Measurements from ENCODE around the gene TRMT112. TPM values are rescaled to one million over a fixed set of nuclear protein-coding genes. Genes with fewer than 3 reads are reported as not detected.
"Not testable (repeated sequence)": the region's sequence is repeated elsewhere in the genome, so short reads cannot be mapped to it uniquely, and the experiment has no call there.

TRMT112 gene
- total RNA-seq, 3 donors from 2014 or later: 206 to 266 (median 262) TPM

DNA sequence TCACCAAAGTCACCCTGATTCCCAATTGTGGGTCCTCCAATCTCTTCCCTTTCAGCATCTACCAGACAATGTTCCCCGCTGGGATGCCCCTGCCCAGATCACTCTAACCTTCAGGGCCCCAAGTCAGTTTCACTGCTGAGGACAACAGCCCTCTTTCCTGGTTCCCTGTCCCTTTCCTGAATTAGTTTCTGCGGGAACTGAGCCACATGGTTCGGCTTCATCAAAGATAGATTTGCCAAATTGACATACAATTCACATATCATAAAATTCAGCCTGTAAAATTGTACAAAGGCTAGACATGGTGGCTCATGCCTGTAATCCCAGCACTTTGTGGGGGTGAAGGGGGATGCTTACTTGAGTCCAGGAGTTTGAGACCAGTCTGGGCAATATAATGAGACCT is 10.6 kb upstream of the TRMT112 start:
- intact Hi-C loops (cut with DNase I; ENCODE audit: low total_unique reads): no loop called here
- TF ChIP-seq POLR2AphosphoS5 (IDR thresholded peaks at IDR 0.05): no peak
- TF ChIP-seq, protein P1, sequence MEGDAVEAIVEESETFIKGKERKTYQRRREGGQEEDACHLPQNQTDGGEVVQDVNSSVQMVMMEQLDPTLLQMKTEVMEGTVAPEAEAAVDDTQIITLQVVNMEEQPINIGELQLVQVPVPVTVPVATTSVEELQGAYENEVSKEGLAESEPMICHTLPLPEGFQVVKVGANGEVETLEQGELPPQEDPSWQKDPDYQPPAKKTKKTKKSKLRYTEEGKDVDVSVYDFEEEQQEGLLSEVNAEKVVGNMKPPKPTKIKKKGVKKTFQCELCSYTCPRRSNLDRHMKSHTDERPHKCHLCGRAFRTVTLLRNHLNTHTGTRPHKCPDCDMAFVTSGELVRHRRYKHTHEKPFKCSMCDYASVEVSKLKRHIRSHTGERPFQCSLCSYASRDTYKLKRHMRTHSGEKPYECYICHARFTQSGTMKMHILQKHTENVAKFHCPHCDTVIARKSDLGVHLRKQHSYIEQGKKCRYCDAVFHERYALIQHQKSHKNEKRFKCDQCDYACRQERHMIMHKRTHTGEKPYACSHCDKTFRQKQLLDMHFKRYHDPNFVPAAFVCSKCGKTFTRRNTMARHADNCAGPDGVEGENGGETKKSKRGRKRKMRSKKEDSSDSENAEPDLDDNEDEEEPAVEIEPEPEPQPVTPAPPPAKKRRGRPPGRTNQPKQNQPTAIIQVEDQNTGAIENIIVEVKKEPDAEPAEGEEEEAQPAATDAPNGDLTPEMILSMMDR (IDR thresholded peaks at IDR 0.05): no peak
- no peak for TF ChIP-seq POLR2A (IDR thresholded peaks at IDR 0.05)
- no peak for DNase-seq (ENCODE audit: low spot score in 2 of 2)
- Histone ChIP-seq H3K9me3 (no peaks in the 10 kb centered on the region), H3K4me3 (no peak overlapping the region), H3K36me3 (no peaks in the 10 kb centered on the region), H3K4me1 (no peaks in the 10 kb centered on the region), H3K27ac (no peak overlapping the region), H3K27me3 (no peaks in the 10 kb centered on the region)

DNA sequence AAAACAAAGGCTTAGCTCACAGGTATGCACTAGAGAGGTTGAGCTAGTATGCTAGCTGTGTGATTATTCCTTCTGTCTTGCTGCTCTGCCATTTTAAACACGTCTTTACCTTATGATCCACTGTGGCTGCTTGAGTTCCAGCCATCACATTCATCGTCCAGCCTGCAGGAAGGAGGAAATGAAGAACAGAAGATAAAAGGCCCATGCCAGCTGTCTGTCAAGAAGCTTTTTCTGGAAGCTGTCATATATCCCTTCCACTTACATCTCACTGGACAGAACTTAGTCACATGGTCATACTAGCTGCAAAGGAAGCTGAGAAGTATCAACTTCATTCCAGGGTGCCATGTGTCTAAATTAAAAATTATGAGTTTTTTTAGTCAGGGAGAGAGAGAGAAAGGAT is 10.0 kb upstream of the TRMT112 start:
- no peaks in the 10 kb centered on the region for H3K36me3 ChIP-seq
- no peaks in the 10 kb centered on the region for H3K9me3 ChIP-seq
- intact Hi-C loops (cut with DNase I; ENCODE audit: low total_unique reads): no loop called here
- H3K4me1 ChIP-seq: no peaks in the 10 kb centered on the region
- H3K4me3 ChIP-seq: no peak overlapping the region
- TF ChIP-seq POLR2A (IDR thresholded peaks at IDR 0.05) (no peak), POLR2AphosphoS5 (IDR thresholded peaks at IDR 0.05) (no peak)
- TF ChIP-seq, protein P1 (IDR thresholded peaks at IDR 0.05): no peak
- H3K27me3 ChIP-seq: no peaks in the 10 kb centered on the region
- DNase-seq (ENCODE audit: low spot score in 2 of 2): no peak
- H3K27ac ChIP-seq: no peak overlapping the region

DNA sequence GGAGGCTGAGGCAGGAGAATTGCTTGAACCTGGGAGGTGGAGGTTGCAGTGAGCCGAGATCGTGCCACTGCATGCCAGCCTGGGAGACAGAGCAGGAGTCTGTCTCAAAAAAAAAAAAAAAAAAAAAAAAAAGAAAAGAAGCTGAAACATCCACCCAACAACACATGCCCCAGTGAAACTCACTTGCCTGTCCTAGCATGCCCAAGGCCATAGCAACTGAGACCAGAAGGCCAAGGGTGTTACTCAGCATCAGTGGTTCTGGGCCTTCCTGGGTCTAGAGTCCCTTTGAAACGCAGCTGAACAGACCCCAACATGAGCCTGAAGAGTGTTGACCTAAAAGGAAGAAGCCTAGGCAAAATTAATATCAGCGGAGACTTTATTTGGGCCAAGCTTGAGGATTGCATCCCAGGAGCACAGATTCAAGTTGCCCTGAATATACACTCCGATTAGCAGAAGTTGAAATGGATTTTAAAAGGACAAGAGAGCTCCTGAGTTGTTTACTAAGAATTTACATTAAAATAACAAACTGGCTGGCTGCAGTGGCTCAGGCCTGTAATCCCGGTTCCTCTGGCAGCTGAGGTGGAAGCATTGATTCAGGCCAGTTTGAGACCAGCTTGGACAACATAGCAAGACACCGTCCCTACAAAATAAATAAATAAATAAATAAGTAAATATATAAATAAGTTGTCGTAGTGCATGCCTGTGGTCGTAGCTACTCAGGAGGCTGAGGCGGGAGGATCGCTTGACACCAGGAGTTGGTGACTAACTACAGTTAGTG is 7.5 kb upstream of the TRMT112 start:
- DNase-seq (ENCODE audit: low spot score in 2 of 2): peak in 1 of 2 donors; percentile 71
- Histone ChIP-seq H3K36me3 (no peaks in the 10 kb centered on the region), H3K9me3 (no peaks in the 10 kb centered on the region), H3K4me1 (no peaks in the 10 kb centered on the region), H3K27me3 (no peaks in the 10 kb centered on the region), H3K4me3 (no peak overlapping the region), H3K27ac (peak overlapping the region; percentile 73 to 98)
- intact Hi-C loops (cut with DNase I; ENCODE audit: low total_unique reads): no loop called here
- TF ChIP-seq POLR2A (IDR thresholded peaks at IDR 0.05) (no peak), POLR2AphosphoS5 (IDR thresholded peaks at IDR 0.05) (no peak)
- TF ChIP-seq, protein P1 (IDR thresholded peaks at IDR 0.05): no peak

DNA sequence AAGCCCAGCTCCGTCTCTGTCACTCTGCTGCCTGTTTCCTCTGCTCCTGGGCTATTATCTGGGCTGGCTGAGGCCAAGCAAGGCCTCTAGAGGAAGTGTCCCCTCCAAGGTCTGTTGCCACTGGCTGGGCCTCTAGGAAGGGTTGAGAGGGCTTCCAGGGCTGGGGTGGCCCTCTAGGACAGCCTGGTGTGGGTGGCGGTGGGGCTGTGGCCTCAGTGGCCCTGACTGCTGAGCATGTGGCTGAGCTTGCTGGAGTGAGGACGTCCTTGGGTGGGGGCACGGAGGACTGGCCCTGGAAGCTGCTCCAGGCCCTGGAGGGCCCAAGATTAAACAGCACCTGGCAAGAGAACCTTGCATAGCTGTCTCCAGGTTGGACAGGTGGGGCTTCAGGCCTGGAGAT is 6.6 kb upstream of the TRMT112 start:
- H3K36me3 ChIP-seq; H3K4me1 ChIP-seq; H3K9me3 ChIP-seq; H3K27me3 ChIP-seq; intact Hi-C loops (cut with DNase I; ENCODE audit: low total_unique reads); DNase-seq (ENCODE audit: low spot score in 2 of 2); H3K4me3 ChIP-seq: not testable (repeated sequence)
- H3K27ac ChIP-seq: peak overlapping the region; percentile 73 to 98

DNA sequence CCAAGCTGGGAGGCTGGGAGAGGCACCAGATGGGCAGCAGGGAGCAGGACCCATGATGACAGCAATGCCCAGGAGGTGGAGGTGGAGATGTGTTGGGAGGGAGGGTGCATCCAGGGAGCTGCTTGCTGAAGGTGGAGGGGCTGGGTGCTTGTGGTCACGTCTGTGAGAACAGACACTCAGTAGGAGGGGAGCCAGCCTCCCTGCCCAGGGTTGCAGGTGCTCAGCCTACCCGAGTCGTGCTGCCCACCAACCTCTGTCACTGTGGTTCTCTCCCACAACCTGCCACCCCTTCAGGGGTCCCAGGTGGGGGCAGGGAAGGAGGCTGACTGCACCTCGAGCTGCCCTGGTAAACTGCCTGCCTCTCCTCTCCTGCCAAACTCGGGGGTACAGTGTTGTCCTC is 6.0 kb upstream of the TRMT112 start:
- Histone ChIP-seq H3K27ac (peak overlapping the region; percentile 73 to 98), H3K27me3 (no peaks in the 10 kb centered on the region), H3K9me3 (no peaks in the 10 kb centered on the region), H3K4me1 (peaks cover 0 to 9% of the 10 kb centered on the region in 2 donors), H3K4me3 (no peak overlapping the region), H3K36me3 (no peaks in the 10 kb centered on the region)
- DNase-seq (ENCODE audit: low spot score in 2 of 2): no peak
- intact Hi-C loops (cut with DNase I; ENCODE audit: low total_unique reads): no loop called here
- TF ChIP-seq POLR2AphosphoS5 (IDR thresholded peaks at IDR 0.05) (no peak), POLR2A (IDR thresholded peaks at IDR 0.05) (no peak)
- TF ChIP-seq, protein P1 (IDR thresholded peaks at IDR 0.05): no peak
